ENCODE data around the gene TEX19. TPM values are rescaled to one million over a fixed set of nuclear protein-coding genes. Genes with fewer than 3 reads are reported as not detected.

Gene TEX19
- total and polyA plus RNA-seq, 2 of the 8 experiments (the other 6 are each of a cell fraction or from before 2014, with no cell fraction given), result 0.54 to 0.80 TPM

DNA sequence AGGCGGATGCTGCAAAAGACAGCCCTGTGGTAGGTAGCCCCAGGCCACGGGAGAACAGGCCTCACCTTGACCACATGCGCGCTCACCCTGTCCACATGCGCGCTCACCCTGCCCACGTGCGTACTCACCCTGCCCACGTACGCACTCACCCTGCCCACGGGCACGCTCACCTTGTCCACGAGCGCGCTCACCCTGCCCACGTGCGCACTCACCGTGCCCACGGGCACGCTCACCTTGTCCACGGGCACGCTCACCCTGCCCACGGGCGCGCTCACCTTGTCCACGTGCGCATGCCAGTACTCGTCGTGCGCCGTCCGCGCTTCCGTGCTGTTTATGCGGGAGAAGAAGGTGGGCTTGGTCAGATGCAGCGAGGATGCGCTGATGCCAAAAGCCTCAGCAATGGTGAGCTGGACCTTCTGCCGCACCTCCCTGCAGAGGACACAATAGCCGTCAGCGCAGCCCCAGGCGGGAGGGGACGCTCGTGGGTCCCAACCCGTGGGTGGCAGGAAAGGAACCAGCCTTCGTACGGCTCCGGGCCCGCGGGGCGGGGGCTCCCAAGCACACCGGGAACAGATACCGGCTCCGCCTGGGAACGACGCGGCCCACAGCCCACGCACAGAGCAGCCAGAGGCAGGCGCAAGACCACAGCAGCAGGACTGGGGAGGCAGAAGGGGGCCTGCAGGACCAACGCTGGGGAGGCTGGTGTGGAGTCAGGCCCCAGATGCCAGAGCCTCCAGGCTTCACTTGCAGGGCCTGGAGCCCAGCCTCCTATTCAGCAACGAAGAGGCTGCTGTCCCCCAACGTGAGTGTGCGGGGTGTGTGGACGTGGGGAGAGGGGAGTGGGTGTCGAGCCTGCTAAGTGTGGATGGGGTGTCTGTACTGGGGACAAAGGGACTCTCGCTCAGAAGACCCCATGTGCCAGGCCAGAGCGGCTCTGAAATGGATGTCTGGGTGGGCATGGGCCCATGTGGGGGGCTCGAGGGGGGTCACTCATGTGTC is 44.9 kb downstream of the TEX19 start:
- H3K9me3 ChIP-seq (ENCODE audit: insufficient read depth in 2 of 2, low read depth in 1 of 2, low read length in 1 of 2), result no peaks in the 10 kb centered on the region
- no peak overlapping the region for H4K91ac ChIP-seq (replicated peaks; ENCODE audit: insufficient read length, low read length)
- H3K27ac ChIP-seq (ENCODE audit: low read depth, low read length), result no peak overlapping the region
- H4K20me1 ChIP-seq (replicated peaks in 1 of 2; ENCODE audit: control insufficient read depth in 1 of 2, insufficient read depth in 2 of 2, low read length in 2 of 2), result peaks cover 1 to 4% of the 10 kb centered on the region in 2 experiments
- no peak for DNase-seq (ENCODE audit: low read depth in 1 of 2, low spot score in 2 of 2)
- no peak overlapping the region for H3K4ac ChIP-seq (replicated peaks; ENCODE audit: insufficient read length, low read depth, low read length)
- no peak overlapping the region for H3K4me2 ChIP-seq (ENCODE audit: insufficient read depth in 1 of 2, low read depth in 2 of 2, low read length in 2 of 2)
- H4K8ac ChIP-seq (ENCODE audit: extremely low read depth, insufficient read depth, low read length), result no peak overlapping the region
- no peak for TF ChIP-seq POLR2A (IDR thresholded peaks at IDR 0.05; ENCODE audit: control extremely low read depth in 1 of 2, low read depth in 2 of 2, low read length in 2 of 2)
- TF ChIP-seq NRF1 (IDR thresholded peaks at IDR 0.05; ENCODE audit: low read depth, low read length), result no peak
- no peak for TF ChIP-seq KDM5A (IDR thresholded peaks at IDR 0.05; ENCODE audit: low read length)
- no peak for TF ChIP-seq JUND (IDR thresholded peaks at IDR 0.05; ENCODE audit: low read length)
- TF ChIP-seq SRF (IDR thresholded peaks at IDR 0.05; ENCODE audit: low read depth, low read length), result no peak
- TF ChIP-seq RFX5 (IDR thresholded peaks at IDR 0.05; ENCODE audit: borderline replicate concordance, low read depth, low read length), result no peak
- no peak for TF ChIP-seq TAF1 (IDR thresholded peaks at IDR 0.05; ENCODE audit: low read depth, low read length)
- TF ChIP-seq TBP (IDR thresholded peaks at IDR 0.05; ENCODE audit: low read depth, low read length), result no peak
- TF ChIP-seq SAP30 (IDR thresholded peaks at IDR 0.05; ENCODE audit: insufficient read depth, insufficient replicate concordance, low read length), result no peak
- no peak for TF ChIP-seq POLR2AphosphoS5 (IDR thresholded peaks at IDR 0.05; ENCODE audit: low read depth, low read length)
- no peak for TF ChIP-seq SP4 (IDR thresholded peaks at IDR 0.05; ENCODE audit: low read length)
- TF ChIP-seq KDM1A (IDR thresholded peaks at IDR 0.05; ENCODE audit: borderline replicate concordance, low read length), result no peak
- TF ChIP-seq SP1 (IDR thresholded peaks at IDR 0.05; ENCODE audit: low read depth, low read length), result no peak
- TF ChIP-seq BACH1 (IDR thresholded peaks at IDR 0.05; ENCODE audit: low read length), result no peak
- H3K9ac ChIP-seq (replicated peaks in 1 of 4; ENCODE audit: extremely low read depth in 1 of 4, low read depth in 3 of 4, low read length in 3 of 4), result no peak overlapping the region
- peaks cover 0 to 11% (median 2%) of the 10 kb centered on the region in 4 experiments; a peak in 3 of 8 replicates for H3K36me3 ChIP-seq (ENCODE audit: control insufficient read depth in 2 of 4, insufficient read depth in 4 of 4, low read length in 3 of 4)
- no peaks in the 10 kb centered on the region for H3K27me3 ChIP-seq (replicated peaks in 1 of 4; ENCODE audit: control insufficient read depth in 3 of 4, extremely low read depth in 1 of 4, insufficient read depth in 3 of 4, low read length in 3 of 4)
- no peaks in the 10 kb centered on the region for H3K23me2 ChIP-seq (ENCODE audit: low read depth, low read length)
- H2BK5ac ChIP-seq (ENCODE audit: low read depth, low read length), result no peak overlapping the region
- H3K4me1 ChIP-seq (replicated peaks in 1 of 4; ENCODE audit: control insufficient read depth in 3 of 4, insufficient read depth in 4 of 4, low read length in 3 of 4), result no peaks in the 10 kb centered on the region
- no peak overlapping the region for H3K23ac ChIP-seq (ENCODE audit: insufficient read length)
- no peak overlapping the region for H2BK12ac ChIP-seq (ENCODE audit: low read depth, low read length)
- no peak overlapping the region for H4K5ac ChIP-seq (ENCODE audit: insufficient read length, low read depth, low read length)
- WGBS, 2 experiments (ENCODE audit: extremely low coverage in 1 of 2, insufficient coverage in 1 of 2, insufficient read length in 1 of 2, insufficient replicate concordance in 2 of 2, low coverage in 1 of 2, low lambda C conversion rate in 2 of 2, missing lambda C conversion rate in 1 of 2), result 94% methylated on average over 47 of the region's 67 CpGs; no CpG with 5 or more reads in 1 of the 2 experiments
- H3K56ac ChIP-seq (replicated peaks; ENCODE audit: insufficient read length, low read depth, low read length), result no peak overlapping the region
- no peak overlapping the region for H3K14ac ChIP-seq (ENCODE audit: insufficient read length)
- H3K79me1 ChIP-seq (ENCODE audit: low read depth, low read length), result no peaks in the 10 kb centered on the region
- FAIRE-seq, result no peak
- no peak overlapping the region for H2BK120ac ChIP-seq (replicated peaks; ENCODE audit: low read depth, low read length)
- H2BK15ac ChIP-seq (ENCODE audit: low read length), result no peak overlapping the region
- ChIA-PET CTCF (ENCODE audit: partially characterized antibody) (no interaction called here), POLR2A (ENCODE audit: partially characterized antibody) (no interaction called here)
- H2AFZ ChIP-seq (ENCODE audit: low read length), result no peak overlapping the region
- no peak overlapping the region for H3K4me3 ChIP-seq (ENCODE audit: extremely low read depth in 1 of 4, insufficient read depth in 2 of 4, low read depth in 3 of 4, low read length in 4 of 4)
- H2AK5ac ChIP-seq (ENCODE audit: low read depth, low read length), result no peak overlapping the region
- no peak overlapping the region for H2BK20ac ChIP-seq (ENCODE audit: low read length)
- no peaks in the 10 kb centered on the region for H3K79me2 ChIP-seq (ENCODE audit: control insufficient read depth in 1 of 2, insufficient read depth in 2 of 2, low read length in 2 of 2)
- H3K18ac ChIP-seq (ENCODE audit: extremely low read depth, low read length), result no peak overlapping the region
